WI38 (cell line): ENCODE data around the gene CNTROB.
"Not testable (repeated sequence)": the region's sequence is repeated elsewhere in the genome, so short reads cannot be mapped to it uniquely, and the experiment has no call there.

Source experiments
- H3K4me3 ChIP-seq: 2 replicates; pipeline ENCODE4 v1.5.1; 2011; ENCODE audit warnings: low read depth, mild to moderate bottlenecking, control low read depth, low read length
- TF ChIP-seq, protein P1 (sequence below): IDR thresholded peaks from 2 replicates; pipeline ENCODE4 v1.5.1; 2012; ENCODE audit warnings: low read depth, mild to moderate bottlenecking, control low read depth, low read length

The CNTROB gene

DNA sequence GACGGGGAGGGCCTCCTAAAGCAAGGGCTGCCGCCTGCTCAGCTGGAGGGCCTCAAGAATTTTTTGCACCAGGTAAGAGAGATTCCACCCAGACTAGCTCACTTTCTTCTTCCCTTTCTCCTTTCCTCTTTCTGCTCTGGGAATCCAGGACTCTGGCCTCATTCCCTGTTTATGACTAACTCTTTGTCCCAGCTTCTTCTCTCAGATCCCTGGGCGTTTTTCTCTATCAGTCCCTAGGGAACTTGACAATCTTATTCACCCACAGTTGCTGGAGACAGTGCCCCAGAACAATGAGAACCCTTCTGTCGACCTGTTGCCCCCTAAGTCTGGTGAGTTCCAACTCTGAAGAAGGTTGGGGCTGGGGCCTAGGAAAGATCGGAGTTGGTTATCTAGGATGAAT is 15.6 kb downstream of the CNTROB start:
- TF ChIP-seq, protein P1, sequence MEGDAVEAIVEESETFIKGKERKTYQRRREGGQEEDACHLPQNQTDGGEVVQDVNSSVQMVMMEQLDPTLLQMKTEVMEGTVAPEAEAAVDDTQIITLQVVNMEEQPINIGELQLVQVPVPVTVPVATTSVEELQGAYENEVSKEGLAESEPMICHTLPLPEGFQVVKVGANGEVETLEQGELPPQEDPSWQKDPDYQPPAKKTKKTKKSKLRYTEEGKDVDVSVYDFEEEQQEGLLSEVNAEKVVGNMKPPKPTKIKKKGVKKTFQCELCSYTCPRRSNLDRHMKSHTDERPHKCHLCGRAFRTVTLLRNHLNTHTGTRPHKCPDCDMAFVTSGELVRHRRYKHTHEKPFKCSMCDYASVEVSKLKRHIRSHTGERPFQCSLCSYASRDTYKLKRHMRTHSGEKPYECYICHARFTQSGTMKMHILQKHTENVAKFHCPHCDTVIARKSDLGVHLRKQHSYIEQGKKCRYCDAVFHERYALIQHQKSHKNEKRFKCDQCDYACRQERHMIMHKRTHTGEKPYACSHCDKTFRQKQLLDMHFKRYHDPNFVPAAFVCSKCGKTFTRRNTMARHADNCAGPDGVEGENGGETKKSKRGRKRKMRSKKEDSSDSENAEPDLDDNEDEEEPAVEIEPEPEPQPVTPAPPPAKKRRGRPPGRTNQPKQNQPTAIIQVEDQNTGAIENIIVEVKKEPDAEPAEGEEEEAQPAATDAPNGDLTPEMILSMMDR: no peak
- no peak overlapping the region for H3K4me3 ChIP-seq

DNA sequence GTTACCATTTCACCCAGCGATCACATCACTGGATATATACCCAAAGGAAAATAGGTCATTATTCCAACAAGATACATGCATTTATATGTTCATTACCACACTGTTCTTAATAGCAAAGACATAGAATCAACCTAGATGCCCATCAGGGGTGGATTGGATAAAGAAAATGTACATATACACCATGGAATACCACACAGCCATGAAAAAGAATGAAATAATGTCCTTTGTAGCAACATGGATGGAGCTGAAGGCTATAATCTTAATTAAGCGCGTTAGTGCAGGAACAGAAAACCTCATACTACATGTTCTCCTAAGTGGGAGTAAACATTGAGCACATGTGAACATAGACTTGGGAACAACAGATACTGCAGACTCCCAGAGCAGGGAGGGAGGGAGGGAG is 18.6 kb downstream of the CNTROB start:
- TF ChIP-seq, protein P1: no peak
- no peak overlapping the region for H3K4me3 ChIP-seq

DNA sequence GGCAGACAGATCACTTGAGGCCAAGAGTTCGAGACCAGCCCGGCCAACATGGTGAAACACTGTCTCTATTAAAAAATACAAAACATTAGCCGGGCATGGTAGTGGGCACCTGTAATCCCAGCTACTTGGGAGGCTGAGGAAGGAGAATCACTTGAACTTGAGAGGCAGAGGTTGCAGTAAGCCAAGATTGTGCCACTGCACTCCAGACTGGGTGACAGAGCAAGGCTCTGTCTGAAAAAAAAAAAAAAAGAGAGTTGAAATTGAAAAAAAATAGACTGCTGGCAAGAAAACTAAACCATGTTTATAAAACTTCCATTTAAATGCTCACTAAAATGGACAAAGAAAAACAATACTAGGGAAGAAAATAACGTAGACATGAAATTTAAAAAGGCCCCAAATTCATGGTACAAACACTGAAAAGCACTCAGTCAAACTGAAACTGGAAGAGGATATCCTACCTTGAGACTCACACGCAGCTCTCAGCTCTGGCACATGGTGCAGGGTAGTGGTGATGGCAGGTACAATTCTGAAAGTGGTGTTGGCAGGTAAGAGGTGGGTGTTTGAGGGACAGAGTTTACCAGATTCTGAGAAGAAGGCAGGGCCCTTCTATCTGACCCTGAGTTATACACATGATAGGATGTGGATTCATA is 19.3 kb downstream of the CNTROB start:
- H3K4me3 ChIP-seq: no peak overlapping the region
- TF ChIP-seq, protein P1: no peak

DNA sequence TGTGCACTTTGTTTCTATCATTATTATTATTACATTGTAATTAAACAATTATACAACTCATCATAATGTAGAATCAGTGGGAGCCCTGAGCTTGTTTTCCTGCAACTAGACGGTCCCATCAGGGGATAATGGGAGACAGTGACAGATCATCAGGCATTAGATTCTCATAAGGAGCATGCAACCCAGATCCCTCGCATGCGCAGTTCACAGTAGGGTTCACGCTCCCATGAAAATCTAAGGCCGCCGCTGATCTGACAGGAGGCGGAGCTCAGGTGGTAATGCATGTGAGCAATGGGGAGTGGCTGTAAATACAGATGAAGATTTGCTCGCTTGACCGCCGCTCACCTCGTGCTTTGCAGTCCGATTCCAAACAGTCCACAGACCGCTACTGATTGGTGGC is 21.3 kb downstream of the CNTROB start:
- H3K4me3 ChIP-seq: not testable (repeated sequence)

DNA sequence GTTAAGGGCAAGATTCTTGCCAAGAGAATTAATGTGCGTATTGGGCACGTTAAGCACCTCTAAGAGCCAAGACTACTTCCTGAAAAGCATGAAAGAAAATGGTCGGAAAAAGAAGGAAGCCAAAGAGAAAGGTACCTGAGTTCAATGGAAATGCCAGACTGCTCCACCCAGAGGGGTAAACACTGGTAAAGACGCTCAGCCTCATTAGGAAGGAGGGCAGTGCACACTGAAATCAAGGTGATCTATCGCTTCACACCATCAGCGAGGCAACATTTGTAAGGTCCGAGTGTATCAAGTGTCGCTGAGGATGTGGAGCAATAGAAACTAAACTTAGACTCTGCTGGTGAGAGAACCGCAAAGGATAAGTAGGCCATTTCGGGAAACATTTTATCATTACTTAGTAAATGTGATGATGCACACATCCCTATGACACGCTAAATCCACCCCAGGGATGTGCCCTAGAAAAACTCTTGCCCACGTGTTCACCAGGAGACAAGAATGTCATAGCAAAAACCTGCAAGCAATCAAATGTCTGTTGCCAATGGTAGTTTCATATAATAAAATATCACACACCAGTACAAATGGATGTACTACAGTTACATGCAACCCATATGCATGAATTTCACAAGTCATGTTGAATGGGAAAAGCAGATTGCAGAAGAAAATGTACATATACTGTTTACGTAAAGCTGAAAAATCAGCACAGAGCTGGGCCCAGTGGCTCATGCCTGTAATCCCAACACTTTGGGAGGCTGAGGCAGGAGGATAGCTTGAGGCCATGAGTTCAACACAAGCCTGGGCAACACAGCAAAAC is 23.6 kb downstream of the CNTROB start:
- no peak overlapping the region for H3K4me3 ChIP-seq
- TF ChIP-seq, protein P1: no peak

DNA sequence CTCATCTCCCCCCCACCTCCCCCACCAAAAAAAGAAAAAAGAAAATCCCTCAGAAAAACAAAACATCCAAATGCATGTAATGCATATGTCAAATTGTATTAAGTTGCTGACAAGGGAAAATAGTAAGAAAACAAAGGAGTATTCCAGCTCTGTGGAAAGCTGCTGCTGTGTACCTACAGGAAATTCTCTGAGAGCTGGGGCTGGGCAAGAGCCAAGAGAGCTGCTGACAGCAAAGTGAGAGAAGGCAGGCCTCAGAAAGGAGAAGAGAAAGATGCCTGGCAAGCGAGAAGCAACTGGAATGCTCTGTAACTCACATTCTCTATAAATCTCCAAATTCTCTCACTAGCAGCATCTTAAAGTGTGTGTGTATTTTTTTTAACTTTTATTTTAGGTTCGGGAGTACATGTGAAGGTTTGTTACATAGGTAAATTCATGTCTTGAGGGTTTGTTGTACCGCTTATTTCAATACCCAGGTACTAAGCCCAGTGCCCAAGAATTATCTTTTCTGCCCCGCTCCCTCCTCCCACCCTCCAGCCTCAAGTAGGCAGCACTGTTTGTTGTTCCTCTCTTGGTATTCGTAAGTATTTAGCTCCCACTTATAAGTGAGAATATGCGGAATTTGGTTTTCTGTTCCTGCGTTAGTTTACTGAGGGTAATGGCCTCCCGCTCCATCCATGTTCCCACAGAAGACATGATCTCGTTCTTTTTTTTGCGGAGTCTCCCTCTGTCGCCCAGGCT is 24.4 kb downstream of the CNTROB start:
- H3K4me3 ChIP-seq: no peak overlapping the region
- TF ChIP-seq, protein P1: no peak

DNA sequence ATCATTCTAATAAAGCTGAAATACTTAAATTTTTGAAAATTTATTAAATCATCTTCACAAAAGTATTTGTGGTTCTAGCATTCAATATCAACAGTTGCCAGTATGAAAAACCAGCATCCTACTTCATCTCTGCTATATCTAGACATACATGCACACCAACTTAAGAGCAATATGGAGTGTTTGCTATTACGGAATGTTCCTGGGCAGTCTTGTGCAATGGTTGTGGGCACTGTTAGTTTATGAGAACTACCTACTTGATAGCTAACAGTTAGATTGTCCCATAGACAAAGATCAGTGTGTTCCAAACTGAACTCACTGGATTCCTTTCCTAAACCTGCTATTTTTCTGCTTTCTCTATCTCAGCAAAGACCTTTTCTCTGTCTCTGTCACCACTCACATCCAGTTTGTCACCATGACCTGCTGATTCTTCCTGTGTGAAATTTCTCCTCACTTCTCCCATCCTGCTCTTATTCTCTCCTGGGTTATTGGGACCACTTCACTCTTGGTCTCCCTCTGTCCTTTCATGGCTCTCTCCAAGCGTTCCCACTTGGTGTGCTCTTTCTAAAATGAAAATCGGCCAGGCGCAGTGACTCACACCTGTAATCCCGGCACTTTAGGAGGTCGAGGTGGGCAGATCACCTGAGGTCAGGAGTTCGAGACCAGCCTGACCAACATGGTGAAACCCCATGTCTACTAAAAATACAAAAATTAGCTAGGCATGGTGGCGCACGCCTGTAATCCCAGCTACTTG is 27.7 kb downstream of the CNTROB start:
- TF ChIP-seq, protein P1: no peak

More for the DNA sequence above, 27.7 kb downstream of the CNTROB start:
- H3K4me3 ChIP-seq: no peak overlapping the region
